Upper lobe of left lung (tissue), 4 donors: ENCODE measurements around the gene C22orf42.

Experiments used
- EP300 ChIP-seq, 4 donors: sonication (generic); formaldehyde crosslinking; IDR thresholded peaks; one replicate each; pipeline ENCODE4 v1.5.1; 2017; ENCODE audit warnings: antibody characterized with exemption in 4 of 4, control low read depth in 2 of 4
- POLR2A ChIP-seq, 4 donors: fragments of 450-650 bp; IDR thresholded peaks; one replicate each; pipeline ENCODE4 v1.5.1; 2016 to 2017; ENCODE audit warnings: antibody characterized with exemption in 4 of 4, mild to moderate bottlenecking in 2 of 4
- POLR2AphosphoS5 ChIP-seq, 2 donors: sonication (generic); formaldehyde crosslinking; IDR thresholded peaks; one replicate each; pipeline ENCODE4 v1.5.1; 2017; ENCODE audit warnings: antibody characterized with exemption in 2 of 2
- TF ChIP-seq, protein P1 (sequence below), 6 experiments: fragments of 450-650 bp in 4 of 6; fragments of 200-600 bp in 2 of 6; sonication (generic) in 2 of 6; IDR thresholded peaks; one replicate each; pipeline ENCODE4 v1.5.1; 2016 to 2019; ENCODE audit warnings: antibody characterized with exemption in 6 of 6

DNA sequence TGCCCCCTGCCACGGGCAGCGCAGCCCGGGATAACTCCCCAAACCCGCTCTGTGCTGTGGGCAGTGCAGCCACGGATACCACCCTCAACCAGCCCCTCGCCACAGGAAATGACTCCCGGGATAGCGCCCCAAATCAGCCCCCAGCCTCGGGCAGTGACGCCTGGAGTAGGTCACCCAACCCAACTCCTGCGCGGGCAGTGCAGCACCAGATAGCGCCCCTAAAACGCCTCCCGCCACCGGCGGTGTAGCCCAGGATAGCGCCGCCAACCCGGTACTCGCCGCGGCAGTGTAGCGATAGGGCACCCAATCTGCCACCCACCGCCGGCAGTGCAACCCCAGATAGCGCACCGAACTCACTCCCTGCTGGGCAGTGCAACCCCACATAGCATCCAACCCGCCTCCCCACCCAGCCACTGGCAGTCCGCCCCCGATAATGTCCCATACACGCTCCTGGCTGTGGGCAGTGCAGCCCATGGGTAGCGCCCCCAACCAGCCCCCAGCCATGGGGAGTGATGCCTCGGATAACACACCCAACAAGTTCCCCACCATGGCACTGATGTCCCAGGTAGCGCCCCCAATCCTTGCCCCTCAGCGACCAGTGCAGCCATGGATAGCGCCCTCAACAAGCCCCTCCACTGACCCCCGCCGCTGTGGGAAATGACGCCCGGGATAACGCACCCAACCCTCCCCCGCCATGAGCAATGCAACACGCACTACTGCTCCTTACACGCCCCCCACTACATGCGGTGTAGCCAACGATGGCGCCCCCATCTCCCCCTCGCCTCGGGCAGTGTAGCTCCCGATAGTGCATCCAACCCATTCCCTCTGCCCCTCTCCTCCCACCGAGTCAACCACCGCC is 44.3 kb upstream of the C22orf42 start:
- TF ChIP-seq POLR2A (IDR thresholded peaks at IDR 0.05) = no peak
- TF ChIP-seq, protein P1, sequence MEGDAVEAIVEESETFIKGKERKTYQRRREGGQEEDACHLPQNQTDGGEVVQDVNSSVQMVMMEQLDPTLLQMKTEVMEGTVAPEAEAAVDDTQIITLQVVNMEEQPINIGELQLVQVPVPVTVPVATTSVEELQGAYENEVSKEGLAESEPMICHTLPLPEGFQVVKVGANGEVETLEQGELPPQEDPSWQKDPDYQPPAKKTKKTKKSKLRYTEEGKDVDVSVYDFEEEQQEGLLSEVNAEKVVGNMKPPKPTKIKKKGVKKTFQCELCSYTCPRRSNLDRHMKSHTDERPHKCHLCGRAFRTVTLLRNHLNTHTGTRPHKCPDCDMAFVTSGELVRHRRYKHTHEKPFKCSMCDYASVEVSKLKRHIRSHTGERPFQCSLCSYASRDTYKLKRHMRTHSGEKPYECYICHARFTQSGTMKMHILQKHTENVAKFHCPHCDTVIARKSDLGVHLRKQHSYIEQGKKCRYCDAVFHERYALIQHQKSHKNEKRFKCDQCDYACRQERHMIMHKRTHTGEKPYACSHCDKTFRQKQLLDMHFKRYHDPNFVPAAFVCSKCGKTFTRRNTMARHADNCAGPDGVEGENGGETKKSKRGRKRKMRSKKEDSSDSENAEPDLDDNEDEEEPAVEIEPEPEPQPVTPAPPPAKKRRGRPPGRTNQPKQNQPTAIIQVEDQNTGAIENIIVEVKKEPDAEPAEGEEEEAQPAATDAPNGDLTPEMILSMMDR (IDR thresholded peaks at IDR 0.05) = no peak
- TF ChIP-seq EP300 (IDR thresholded peaks at IDR 0.05) = no peak
- TF ChIP-seq POLR2AphosphoS5 (IDR thresholded peaks at IDR 0.05) = no peak
